Neuronal stem cell (in vitro differentiated cells): Measurements from ENCODE around the gene CLEC4C.
"Not testable (repeated sequence)": the region's sequence is repeated elsewhere in the genome, so short reads cannot be mapped to it uniquely, and the experiment has no call there.

Experiments used
- DNase-seq: peaks from one replicate; pipeline ENCODE4 v3.0.0-alpha.2; 2013; ENCODE audit warnings: low spot score
- H2AFZ ChIP-seq: one replicate; pipeline ENCODE4 v1.6.1; 2013; ENCODE audit warnings: mild to moderate bottlenecking, low read length, inconsistent platforms
- H2AK5ac ChIP-seq: 2 replicates; pipeline ENCODE4 v1.6.1; 2013; ENCODE audit warnings: low read depth, mild to moderate bottlenecking, inconsistent platforms, low read length, moderate library complexity, mixed read lengths
- H2BK120ac ChIP-seq: 2 replicates; pipeline ENCODE4 v1.6.1; 2013; ENCODE audit warnings: low read depth, mild to moderate bottlenecking, inconsistent platforms, low read length, moderate library complexity, mixed read lengths
- H2BK12ac ChIP-seq: one replicate; pipeline ENCODE4 v1.6.1; 2013; ENCODE audit warnings: low read length, inconsistent platforms
- H2BK15ac ChIP-seq: 2 replicates; pipeline ENCODE4 v1.6.1; 2013; ENCODE audit warnings: mild to moderate bottlenecking, low read length, inconsistent platforms, mixed read lengths
- H2BK5ac ChIP-seq: one replicate; pipeline ENCODE4 v1.6.1; 2013; ENCODE audit warnings: inconsistent platforms, mild to moderate bottlenecking, low read length, moderate library complexity
- H3K14ac ChIP-seq: one replicate; pipeline ENCODE4 v1.6.1; 2013; ENCODE audit warnings: low read length, inconsistent platforms
- H3K18ac ChIP-seq: 2 replicates; pipeline ENCODE4 v1.6.1; 2013; ENCODE audit warnings: low read length, inconsistent platforms
- H3K23ac ChIP-seq: 2 replicates; pipeline ENCODE4 v1.6.1; 2013; ENCODE audit warnings: low read depth, mild to moderate bottlenecking, mixed read lengths, low read length, inconsistent platforms; ENCODE audit not compliant: poor library complexity
- H3K27ac ChIP-seq: replicated peaks from 3 replicates; pipeline ENCODE4 v1.5.1; 2013; ENCODE audit warnings: low read length, inconsistent platforms
- H3K27me3 ChIP-seq, 3 experiments: 2 replicates each; pipeline ENCODE4 v1.6.1; 2013; ENCODE audit warnings: low read length in 3 of 3, mild to moderate bottlenecking in 2 of 3, inconsistent platforms in 1 of 3, low read depth in 1 of 3, mixed read lengths in 1 of 3, moderate library complexity in 1 of 3; ENCODE audit not compliant: control insufficient read depth in 3 of 3, insufficient read depth in 3 of 3
- H3K36me3 ChIP-seq, 2 donors: replicated peaks in 1 of 2; 2 replicates each; pipeline ENCODE4 v1.6.1; 2013; ENCODE audit warnings: low read length in 2 of 2; ENCODE audit not compliant: control insufficient read depth in 2 of 2, insufficient read depth in 2 of 2
- H3K4ac ChIP-seq: 2 replicates; pipeline ENCODE4 v1.6.1; 2013; ENCODE audit warnings: inconsistent platforms, mild to moderate bottlenecking, low read length, moderate library complexity
- H3K4me1 ChIP-seq, 2 donors: 1 replicate in 1 of 2; 2 replicates in 1 of 2; pipeline ENCODE4 v1.6.1; 2013; ENCODE audit warnings: low read length in 2 of 2, low read depth in 1 of 2; ENCODE audit not compliant: control insufficient read depth in 2 of 2, insufficient read depth in 1 of 2
- H3K4me2 ChIP-seq: one replicate; pipeline ENCODE4 v1.6.1; 2013; ENCODE audit warnings: mild to moderate bottlenecking, low read length, inconsistent platforms; ENCODE audit not compliant: insufficient read depth, poor library complexity, severe bottlenecking
- H3K4me3 ChIP-seq, 2 donors: 2 replicates each; pipeline ENCODE4 v1.5.1; 2013; ENCODE audit warnings: low read length in 2 of 2, mild to moderate bottlenecking in 2 of 2, inconsistent platforms in 1 of 2, moderate library complexity in 1 of 2
- H3K79me1 ChIP-seq: one replicate; pipeline ENCODE4 v1.6.1; 2013; ENCODE audit warnings: low read depth, mild to moderate bottlenecking, inconsistent platforms, low read length, moderate library complexity
- H3K9ac ChIP-seq: one replicate; pipeline ENCODE4 v1.6.1; 2013; ENCODE audit warnings: mild to moderate bottlenecking, low read depth, low read length, inconsistent platforms; ENCODE audit not compliant: poor library complexity
- H3K9me3 ChIP-seq, 2 donors: replicated peaks in 1 of 2; 2 replicates each; pipeline versions ENCODE3 to v1.6.1; 2013; ENCODE audit warnings: low read length in 2 of 2, mild to moderate bottlenecking in 2 of 2, inconsistent platforms in 1 of 2, low read depth in 1 of 2, mixed read lengths in 1 of 2, moderate library complexity in 1 of 2; ENCODE audit not compliant: control insufficient read depth in 2 of 2, insufficient read depth in 1 of 2
- H4K8ac ChIP-seq: one replicate; pipeline ENCODE4 v1.6.1; 2013; ENCODE audit warnings: low read depth, mild to moderate bottlenecking, inconsistent platforms, low read length, moderate library complexity
- H4K91ac ChIP-seq: one replicate; pipeline ENCODE4 v1.6.1; 2013; ENCODE audit warnings: low read length, low read depth, mild to moderate bottlenecking, inconsistent platforms; ENCODE audit not compliant: poor library complexity
- WGBS, 2 donors: extraction: QIAGEN DNeasy Blood & Tissue Kit; methylation state at CpG; one replicate each; pipeline ENCODE4 v1.1.7; 2013; ENCODE audit warnings: missing lambda C conversion rate in 2 of 2, mixed read lengths in 1 of 2; ENCODE audit not compliant: insufficient read length in 2 of 2, insufficient replicate concordance in 1 of 2; ENCODE audit errors: extremely low coverage in 2 of 2; 5-methylcytosine and 5-hydroxymethylcytosine counted together

The CLEC4C gene

GRCh38 chr12:7787574-7788293 lies 40.6 kb upstream of the CLEC4C start:
- peak overlapping the region; percentile 34 for H3K4me2 ChIP-seq
- no peak for DNase-seq
- no peaks in the 10 kb centered on the region for H3K9me3 ChIP-seq
- no peak overlapping the region for H2BK12ac ChIP-seq
- no peak overlapping the region for H3K9ac ChIP-seq
- WGBS, 2 donors, result no CpG with 5 or more reads among the region's 13 CpGs
- H2BK120ac ChIP-seq, result no peak overlapping the region
- peaks cover 0 to 8% (median 2%) of the 10 kb centered on the region in 3 experiments for H3K27me3 ChIP-seq
- no peak overlapping the region for H3K27ac ChIP-seq
- H3K4ac ChIP-seq, result no peak overlapping the region
- no peak overlapping the region for H2BK15ac ChIP-seq
- H3K23ac ChIP-seq, result no peak overlapping the region
- H4K91ac ChIP-seq, result no peak overlapping the region
- no peak overlapping the region for H3K14ac ChIP-seq
- no peaks in the 10 kb centered on the region for H3K79me1 ChIP-seq
- H2AFZ ChIP-seq, result peak overlapping the region; percentile 24
- H3K4me1 ChIP-seq, result peaks cover 0 to 5% of the 10 kb centered on the region in 2 donors
- no peak overlapping the region for H3K4me3 ChIP-seq
- no peak overlapping the region for H4K8ac ChIP-seq
- no peak overlapping the region for H3K18ac ChIP-seq
- no peak overlapping the region for H2AK5ac ChIP-seq
- H3K36me3 ChIP-seq, result no peaks in the 10 kb centered on the region
- no peak overlapping the region for H2BK5ac ChIP-seq

- Histone ChIP-seq H2BK5ac (no peak overlapping the region), H2BK12ac (no peak overlapping the region), H2BK15ac (no peak overlapping the region), H3K4me1 (peaks cover 0 to 5% of the 10 kb centered on the region in 2 donors), H3K4ac (no peak overlapping the region), H4K8ac (no peak overlapping the region), H2AK5ac (no peak overlapping the region), H4K91ac (no peak overlapping the region), H3K27ac (no peak overlapping the region), H3K14ac (no peak overlapping the region), H3K36me3 (no peaks in the 10 kb centered on the region), H3K4me3 (no peak overlapping the region), H3K23ac (no peak overlapping the region), H3K79me1 (no peaks in the 10 kb centered on the region), H3K4me2 (no peak overlapping the region), H2BK120ac (no peak overlapping the region), H2AFZ (no peak overlapping the region), H3K9me3 (no peaks in the 10 kb centered on the region), H3K9ac (no peak overlapping the region), H3K18ac (no peak overlapping the region), H3K27me3 (peaks cover 0 to 8% (median 2%) of the 10 kb centered on the region in 3 experiments)
- whole genome bisulfite sequencing, 2 donors, result no CpG with 5 or more reads among the region's 2 CpGs
- no peak for DNase-seq
Observed at GRCh38 chr12:7784701-7785100, 37.5 kb upstream of the CLEC4C start.

DNA sequence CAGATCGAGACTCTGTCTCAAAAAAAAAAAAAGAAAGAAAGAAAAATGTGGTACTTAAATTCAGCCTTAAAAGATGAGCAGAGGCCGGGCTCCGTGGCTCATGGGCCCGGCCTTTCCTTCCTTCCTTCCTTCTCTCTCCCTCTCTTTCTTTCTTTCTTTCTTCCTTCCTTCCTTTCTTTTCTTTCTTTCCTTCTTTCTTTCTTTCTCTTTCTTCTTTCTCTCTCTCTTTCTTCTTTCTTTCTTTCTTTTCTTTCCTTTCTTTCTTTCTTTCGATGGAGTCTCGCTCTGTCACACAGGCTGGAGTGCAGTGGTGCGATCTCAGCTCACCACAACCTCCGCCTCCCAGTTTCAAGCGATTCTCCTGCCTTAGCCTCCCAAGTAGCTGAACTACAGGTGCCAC lies 36.3 kb upstream of the CLEC4C start:
- not testable (repeated sequence) for H3K36me3 ChIP-seq, H3K9ac ChIP-seq, H3K4me2 ChIP-seq, H3K9me3 ChIP-seq, H3K4me3 ChIP-seq, H2AK5ac ChIP-seq, H4K8ac ChIP-seq, H2BK120ac ChIP-seq, H3K27ac ChIP-seq, H3K4ac ChIP-seq, H3K27me3 ChIP-seq, H2BK12ac ChIP-seq, H2BK15ac ChIP-seq, H4K91ac ChIP-seq, H2AFZ ChIP-seq, H3K18ac ChIP-seq, H2BK5ac ChIP-seq, H3K79me1 ChIP-seq, DNase-seq, H3K4me1 ChIP-seq, H3K14ac ChIP-seq, H3K23ac ChIP-seq
- WGBS, 2 donors, result no CpG with 5 or more reads among the region's 9 CpGs

- Histone ChIP-seq H3K4me2 (no peak overlapping the region), H2BK15ac (no peak overlapping the region), H3K79me1 (no peaks in the 10 kb centered on the region), H3K23ac (no peak overlapping the region), H4K91ac (no peak overlapping the region), H2AK5ac (no peak overlapping the region), H2BK5ac (no peak overlapping the region), H3K4me1 (no peaks in the 10 kb centered on the region), H3K9ac (no peak overlapping the region), H2BK12ac (no peak overlapping the region), H3K36me3 (no peaks in the 10 kb centered on the region), H3K27me3 (no peaks in the 10 kb centered on the region), H3K14ac (no peak overlapping the region), H3K9me3 (no peaks in the 10 kb centered on the region), H3K4ac (no peak overlapping the region), H3K27ac (no peak overlapping the region), H3K4me3 (no peak overlapping the region), H3K18ac (no peak overlapping the region), H4K8ac (no peak overlapping the region), H2AFZ (no peak overlapping the region), H2BK120ac (no peak overlapping the region)
- no peak for DNase-seq
- no CpG with 5 or more reads among the region's 6 CpGs for WGBS, 2 donors
Observed at GRCh38 chr12:7782055-7782454, 34.9 kb upstream of the CLEC4C start.
